ENCODE results near the gene SLC2A9.
"Not testable (repeated sequence)": the region's sequence is repeated elsewhere in the genome, so short reads cannot be mapped to it uniquely, and the experiment has no call there.

Gene SLC2A9

DNA sequence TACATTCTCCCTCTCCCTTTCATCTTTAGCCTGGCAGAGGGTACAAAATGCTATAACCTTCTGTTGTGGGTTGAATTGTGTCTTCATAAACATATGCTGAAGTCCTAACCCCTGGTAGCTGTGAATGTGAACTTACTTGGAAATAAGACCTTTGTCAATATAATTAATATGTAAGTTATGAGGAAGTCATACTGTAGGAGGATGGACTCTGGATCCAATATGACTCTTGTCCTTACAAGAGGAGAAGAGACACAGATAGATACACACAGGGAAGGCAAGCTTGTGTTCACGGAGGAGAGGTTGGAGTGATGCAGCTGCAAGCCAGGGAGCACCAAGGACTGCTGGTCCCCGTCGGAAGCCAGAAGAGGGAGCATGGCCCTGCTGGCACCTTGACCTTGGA, 94.7 kb downstream of the SLC2A9 start:
- DNase-seq (ENCODE audit: low read depth), result no peak

DNA sequence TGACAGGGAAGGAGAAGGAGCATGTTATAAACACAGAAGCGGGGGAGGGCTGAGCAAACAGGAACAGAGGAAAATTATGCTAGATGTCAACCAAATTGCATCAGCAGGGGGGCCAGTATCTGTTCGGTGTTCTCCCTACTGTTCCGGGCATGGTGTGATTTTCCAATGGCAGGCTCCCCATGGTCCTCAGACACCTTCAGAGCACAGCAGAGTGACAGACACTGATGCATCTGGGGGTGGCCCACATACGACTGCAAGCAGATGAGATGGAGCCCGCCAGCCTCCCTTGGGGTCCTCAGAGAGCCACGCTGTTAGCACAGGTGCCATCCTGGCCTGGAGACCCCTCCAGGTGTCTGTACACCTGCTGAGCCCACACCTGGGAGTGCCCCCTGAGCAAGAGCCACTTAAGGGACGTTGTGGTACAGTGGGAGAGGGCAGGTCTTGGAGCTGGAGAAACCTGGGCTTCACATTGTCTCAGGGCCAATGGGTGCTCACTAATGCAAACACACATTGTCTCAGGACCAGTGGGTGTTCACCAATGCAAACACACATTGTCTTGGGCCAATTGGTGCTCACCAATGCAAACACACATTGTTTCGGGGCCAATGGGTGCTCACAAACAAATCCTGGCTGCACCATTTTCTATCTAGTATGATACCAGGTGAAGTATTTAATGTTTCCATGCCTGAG, 95.4 kb downstream of the SLC2A9 start:
- DNase-seq (ENCODE audit: low read depth), result no peak

DNA sequence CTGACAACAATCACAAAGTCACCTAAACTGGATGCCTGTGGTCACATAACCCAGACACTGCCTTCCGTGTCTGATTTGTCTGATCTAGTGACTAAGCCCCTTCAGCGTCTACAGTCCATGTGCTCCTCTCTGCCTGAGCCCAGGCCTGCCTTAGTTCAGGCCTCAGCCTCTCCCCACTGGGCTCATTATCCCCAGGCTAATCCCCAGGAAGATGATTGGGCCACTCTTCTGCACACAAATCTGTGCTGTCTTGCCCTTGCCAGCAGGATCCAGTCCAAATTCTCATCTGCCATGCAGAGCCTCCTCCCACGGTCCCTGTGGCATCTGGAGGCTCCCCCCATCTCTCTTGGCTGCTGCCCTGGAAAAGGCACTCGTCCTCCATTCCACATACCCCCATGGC, 96.5 kb downstream of the SLC2A9 start:
- DNase-seq (ENCODE audit: low read depth), result no peak

DNA sequence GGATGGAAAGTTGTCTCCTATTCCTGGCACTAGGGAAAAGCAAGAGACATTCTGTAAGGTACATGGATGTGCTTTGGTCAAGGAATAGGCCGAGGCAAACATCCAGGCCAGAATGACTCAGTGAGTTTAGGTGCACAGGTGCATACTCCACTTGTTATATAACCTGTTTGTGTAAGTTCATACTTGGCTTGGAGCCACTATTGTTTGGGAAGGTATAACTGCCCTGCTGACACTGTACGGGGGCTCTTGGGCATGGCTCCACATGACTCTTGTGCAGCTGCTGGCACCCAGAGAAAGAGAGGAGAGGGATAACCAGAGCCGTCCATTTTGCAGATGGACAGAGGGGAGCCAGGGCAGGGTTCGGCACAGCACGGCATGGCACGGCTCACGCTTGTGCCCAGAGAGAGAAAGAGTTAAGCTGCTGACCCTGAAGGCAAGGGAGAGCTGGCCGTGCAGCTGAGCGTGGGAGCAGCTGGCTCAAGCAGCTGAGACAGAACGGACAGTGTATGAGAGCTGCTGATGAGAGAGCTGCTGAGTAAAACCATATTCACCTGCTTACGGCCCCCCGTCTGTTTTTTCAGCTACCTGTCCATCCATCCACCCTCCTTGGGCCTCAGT, 98.0 kb downstream of the SLC2A9 start:
- no peak for DNase-seq (ENCODE audit: low read depth)

DNA sequence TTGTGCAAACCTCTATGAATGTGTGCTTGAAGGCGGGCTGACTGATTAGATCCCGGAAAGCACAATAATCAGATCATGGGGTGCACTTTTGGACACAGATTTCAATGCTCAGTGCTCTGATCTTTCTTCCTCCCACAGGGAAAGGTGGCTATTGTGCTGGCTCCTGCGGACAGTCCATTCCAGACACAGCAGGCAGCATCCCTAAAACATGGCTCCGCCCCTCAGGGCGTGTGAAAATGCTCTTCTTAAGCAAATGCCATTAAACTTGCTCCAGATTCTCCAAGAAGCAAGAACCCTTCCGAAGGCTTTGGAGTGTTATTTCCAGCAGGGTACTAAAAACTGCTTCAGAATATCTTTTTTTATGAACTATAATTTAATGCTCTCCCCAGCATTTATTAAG, 100.0 kb downstream of the SLC2A9 start:
- DNase-seq (ENCODE audit: low read depth), result no peak

DNA sequence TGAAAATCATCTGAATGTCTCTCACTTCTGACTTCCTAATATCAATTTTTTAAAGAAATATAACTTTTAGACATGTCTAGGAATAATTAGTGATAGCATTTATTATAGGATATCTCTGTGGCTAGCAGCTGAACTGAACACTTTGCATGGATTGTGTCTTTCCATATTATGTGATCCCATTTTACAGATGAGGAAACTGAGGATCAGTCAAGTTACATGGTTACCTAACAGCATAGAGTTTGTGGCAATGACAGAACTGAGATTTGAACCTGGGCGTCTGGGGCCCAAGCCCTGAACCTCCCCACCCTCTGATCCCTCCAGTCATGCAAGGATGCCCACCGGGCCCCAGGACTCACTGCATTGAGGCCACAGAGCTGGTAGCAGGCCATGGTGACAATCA, 101.3 kb downstream of the SLC2A9 start:
- no peak for DNase-seq (ENCODE audit: low read depth)

DNA sequence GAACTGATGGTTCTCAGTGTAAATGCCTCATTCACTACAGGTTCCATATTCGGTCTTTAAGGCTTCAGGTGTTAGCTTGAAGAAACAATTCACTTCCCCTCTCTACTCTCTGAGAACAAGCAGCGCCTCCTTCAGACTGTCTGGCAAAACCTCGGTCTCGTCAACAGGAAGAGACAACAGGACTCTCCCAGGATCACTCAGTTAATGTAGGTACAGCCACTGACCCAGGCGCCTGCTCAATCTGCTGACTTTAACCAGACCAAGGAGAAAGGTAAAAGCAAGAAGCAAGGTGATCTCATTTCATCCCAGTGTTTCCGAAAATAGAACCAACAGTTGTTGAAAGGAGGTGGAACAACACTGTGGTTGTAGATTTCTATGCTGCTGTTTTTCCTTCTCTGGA, 102.2 kb downstream of the SLC2A9 start:
- no peak for DNase-seq (ENCODE audit: low read depth)

DNA sequence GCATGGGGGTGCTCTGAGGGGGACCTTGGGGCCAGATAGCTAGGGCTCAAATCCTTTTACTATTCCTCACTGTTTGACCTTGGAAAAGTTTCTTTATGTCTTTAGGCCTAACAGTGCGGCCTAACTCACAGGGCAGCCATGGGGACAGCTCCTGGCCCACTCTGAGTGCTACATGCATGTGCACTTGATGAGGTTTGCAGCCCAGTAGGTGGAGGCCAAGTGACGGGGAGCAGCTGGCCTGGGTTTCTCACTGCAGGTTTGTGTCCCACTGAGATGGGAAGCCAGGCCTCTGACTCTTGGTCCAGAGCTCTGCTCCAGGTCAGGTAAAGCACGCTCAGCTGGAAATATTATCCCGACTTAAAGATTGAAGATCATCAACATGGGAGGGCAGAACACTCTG, 102.8 kb downstream of the SLC2A9 start:
- DNase-seq (ENCODE audit: low read depth), result no peak

DNA sequence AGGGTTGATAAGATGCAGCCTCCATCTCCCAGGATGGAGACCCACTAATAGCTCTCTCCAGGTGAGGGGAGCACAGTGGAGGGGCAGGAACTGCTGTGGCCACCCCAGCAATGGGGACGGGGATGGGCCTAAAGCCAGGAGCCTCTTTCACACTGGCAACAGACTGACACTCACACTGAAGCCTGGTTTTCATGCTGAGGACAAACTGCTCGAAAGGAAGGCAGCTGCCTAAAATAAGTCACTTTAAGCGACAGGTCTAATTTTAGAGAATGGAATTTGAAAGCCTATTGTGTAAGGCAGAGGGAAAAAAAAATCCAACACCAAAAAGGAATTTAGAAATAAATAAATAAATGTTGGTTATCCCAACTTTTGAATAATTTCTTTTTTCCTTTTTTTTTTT, 104.4 kb downstream of the SLC2A9 start:
- no peak for DNase-seq (ENCODE audit: low read depth)

DNA sequence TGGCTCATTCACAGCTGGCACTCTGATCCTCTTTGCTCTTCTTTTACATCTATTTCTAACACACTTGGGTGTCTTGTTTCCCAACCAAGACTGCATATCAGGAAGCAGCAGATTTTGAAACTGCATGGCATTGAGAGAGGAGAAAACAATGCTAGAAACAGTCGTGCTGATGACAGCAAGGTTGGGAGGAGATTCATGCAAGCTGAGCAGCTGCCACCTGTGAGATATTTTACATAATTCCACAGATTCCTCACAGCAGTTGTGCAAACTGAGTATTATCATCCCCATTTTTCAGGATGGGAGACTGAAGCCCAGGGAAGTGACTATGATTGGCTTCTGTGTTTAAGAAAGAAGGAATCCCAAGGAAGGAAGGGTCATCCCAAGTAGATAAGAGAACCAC, 105.0 kb downstream of the SLC2A9 start:
- DNase-seq (ENCODE audit: low read depth), result no peak

DNA sequence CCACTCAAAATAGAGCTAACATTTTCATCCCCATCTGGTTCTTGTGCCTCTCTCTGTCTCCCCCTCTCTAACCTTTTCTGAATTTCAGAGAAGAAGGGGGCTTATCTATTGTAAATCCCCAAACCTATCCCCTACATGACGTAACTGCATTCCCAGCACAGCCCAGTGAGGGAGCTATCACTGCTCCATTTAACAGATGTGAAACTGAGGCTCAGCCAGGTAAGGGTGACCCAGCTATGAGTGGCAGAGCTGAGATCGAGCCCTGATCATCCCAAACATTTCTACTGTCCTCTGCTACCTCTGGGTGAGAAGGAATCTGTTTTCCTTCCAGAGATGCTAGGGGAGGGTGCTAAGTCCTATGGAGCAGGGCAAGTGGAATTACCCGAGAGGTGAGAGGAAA, 107.5 kb downstream of the SLC2A9 start:
- DNase-seq (ENCODE audit: low read depth), result no peak

DNA sequence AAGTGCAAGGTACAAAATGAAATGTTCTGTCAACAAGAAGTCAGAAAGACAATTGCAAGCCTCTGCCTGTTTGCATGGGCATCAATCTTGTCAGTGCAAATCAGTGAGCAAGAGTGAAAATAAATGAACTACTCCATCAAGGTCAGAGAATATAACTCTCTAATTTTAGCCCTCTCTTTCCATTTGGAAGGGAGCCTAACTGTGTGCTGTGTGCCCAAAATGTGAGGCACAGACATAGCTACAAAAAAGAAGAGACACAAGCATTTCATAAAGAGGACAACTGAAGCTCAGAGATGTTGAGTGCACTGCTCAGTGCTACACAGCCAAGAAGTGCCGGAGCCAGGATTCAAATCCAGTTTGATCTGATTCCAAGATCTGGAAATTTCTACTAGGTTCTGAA, 114.3 kb downstream of the SLC2A9 start:
- DNase-seq (ENCODE audit: low read depth), result no peak

DNA sequence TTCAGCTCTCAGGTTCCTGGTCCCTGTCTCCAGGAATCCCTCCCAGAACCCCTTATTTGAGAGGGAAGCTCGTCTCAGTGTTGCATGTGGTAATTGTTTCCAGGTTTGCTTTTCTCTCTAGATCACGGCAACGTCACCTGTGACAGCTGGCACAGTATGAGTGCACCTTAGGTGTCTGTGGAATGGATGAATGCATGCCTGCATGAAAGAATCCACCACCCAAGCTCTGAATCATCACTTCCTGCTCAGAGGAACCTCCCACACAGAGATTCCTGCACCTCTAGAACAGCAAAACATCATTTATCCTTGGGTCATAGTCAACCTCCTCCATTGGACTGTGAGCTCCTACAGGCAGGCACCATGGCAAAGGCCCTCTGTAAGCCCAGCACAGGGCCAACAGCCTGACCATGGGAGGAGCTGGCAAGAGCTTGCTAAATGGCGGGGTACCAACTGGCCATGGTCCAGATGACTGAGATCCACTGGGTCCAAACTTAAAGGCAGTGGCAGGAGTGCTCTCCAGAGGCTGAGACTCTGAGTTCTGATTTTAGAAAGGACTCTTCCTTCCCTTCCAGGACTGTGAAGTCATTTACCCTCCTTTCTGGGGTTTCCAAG, 116.2 kb downstream of the SLC2A9 start:
- no peak for DNase-seq (ENCODE audit: low read depth)

DNA sequence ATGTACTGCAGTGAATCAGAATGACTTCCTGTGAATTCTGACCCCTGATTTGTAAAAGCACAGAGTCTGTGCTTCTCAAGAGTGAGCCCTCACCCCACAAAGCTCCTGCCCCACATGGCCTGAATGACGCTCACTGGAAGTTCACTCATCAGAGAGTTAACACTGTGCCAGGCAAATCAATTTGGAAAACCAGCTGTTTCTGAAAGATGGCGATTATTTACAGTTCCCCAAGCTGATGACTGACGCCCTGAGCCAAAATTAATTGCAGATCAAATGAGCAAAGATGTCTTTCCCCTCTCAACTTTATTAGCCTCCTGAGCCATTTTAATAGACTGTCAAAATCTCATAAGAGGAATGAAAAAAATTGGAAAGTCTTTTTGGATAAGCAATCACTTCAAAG, 118.0 kb downstream of the SLC2A9 start:
- no peak for DNase-seq (ENCODE audit: low read depth)

DNA sequence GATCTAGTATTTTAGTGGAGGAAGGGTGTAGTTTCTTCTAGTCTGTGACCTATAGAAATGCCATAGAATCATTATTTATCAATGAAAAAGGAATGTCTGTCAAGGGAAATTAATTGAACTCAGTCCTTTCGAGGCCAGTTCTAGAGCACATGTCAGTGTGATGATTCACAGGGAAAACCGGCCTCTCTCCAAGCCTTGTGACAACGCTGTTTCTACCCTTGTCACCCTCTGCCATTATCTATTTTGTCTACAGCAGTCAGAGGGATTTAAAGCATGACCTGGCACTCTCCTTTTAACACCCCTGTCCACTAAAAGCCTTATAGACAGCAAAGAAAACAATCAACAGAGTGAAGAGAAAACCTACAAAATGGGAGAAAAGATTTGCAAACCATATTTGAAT, 120.0 kb downstream of the SLC2A9 start:
- no peak for DNase-seq (ENCODE audit: low read depth)

DNA sequence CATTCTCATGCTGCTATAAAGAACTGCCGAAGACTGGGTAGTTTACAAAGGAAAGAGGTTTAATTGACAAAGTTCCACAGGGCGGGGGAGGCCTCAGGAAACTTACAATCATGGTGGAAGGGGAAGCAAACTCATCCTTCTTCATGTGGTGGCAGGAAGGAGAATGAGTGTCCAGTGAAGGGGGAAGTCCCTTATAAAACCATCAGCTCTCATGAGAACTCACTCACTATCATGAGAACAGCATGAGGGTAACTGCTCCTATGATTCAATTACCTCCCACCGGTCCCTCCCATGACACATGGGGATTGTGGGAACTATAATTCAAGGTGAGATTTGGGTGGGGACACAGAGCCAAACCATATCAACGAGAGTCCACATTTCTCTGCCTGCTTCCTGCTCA, 120.7 kb downstream of the SLC2A9 start:
- DNase-seq (ENCODE audit: low read depth), result not testable (repeated sequence)

DNA sequence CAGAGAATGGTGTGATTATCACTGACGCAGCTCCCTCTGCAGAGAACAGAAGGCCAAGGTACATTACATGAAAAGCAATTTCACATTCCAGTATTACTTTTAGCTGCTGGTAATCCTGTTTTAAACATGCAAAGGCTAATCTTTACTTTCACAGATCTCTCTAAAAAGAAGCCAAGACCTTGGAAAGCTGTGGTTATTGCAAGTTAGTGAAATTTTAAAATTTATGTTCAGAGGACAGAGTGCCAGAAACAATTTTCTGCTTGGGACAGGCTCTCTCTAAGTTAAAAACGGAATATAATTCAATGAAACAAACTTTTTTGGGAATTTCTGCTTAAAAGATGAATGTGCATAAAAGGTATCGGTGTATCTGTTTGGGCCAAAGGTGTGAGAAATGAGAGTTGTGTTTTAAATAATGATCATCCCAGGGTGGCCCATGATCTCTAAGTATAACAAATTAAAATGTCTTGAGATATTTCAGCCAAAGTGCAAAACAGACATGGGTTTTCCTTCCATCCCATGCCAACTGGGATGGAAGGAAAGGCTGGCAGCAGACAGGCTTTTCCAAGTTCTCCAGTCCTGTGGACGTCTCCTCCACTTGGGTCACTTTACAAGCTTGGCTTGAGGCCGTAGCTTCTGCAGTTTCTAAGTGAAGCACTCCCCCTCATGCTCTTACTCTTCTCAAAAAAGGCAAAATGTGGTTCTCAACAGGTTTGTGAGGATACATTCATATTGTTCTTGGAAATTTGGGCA, 121.8 kb downstream of the SLC2A9 start:
- DNase-seq (ENCODE audit: low read depth), result no peak

DNA sequence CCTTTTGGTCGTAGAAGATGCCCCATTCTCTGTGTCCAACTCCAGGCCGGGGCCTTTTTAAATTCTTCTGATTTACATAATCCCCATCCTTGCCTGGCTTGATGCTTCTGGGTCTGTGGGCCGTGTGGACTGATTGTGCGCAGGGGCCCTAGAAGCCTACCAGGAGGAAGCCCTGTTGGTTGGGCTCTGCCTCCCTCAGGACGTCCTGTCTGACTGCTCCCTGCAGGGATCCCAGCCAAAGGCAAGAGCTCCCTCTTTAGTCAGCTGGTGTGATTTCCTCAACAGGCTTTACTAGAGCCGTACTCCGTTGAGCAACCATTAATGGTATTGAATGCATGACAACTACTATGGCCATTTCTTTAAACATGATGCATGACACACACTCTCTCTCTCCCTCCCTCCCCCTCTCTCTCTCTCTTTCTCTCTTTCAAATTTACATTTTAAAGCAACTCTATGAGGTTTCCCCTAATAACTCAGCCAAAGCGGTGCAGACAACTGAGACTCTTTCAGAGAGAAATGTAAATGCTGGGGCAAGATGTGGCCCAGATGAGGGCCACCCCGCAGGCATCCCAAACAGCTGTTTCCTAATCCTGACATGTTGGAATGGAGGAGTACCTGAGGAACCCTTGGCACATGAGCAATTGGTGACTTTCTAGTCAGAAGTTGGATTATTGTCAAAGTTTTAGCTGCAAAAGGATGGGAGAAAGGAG, 122.5 kb downstream of the SLC2A9 start:
- no peak for DNase-seq (ENCODE audit: low read depth)

DNA sequence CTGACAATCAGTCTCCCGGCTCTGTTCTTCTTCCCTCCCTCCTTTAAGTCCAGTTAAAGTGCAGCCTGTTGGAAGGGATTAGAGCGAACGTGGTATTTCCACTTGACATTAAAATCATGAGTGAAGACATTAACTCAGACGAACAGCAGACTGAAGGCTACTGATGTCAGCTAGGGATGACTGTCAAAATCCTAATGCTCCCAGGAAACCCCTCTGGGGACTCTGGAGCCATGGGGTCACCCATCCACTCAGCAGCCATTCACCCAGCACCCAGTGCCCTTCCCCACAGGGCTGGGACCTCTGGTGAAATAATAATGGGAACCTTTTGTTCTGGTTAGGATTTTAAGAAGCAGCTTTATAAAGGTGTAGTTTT, 126.0 kb downstream of the SLC2A9 start:
- no peak for DNase-seq (ENCODE audit: low read depth)

DNA sequence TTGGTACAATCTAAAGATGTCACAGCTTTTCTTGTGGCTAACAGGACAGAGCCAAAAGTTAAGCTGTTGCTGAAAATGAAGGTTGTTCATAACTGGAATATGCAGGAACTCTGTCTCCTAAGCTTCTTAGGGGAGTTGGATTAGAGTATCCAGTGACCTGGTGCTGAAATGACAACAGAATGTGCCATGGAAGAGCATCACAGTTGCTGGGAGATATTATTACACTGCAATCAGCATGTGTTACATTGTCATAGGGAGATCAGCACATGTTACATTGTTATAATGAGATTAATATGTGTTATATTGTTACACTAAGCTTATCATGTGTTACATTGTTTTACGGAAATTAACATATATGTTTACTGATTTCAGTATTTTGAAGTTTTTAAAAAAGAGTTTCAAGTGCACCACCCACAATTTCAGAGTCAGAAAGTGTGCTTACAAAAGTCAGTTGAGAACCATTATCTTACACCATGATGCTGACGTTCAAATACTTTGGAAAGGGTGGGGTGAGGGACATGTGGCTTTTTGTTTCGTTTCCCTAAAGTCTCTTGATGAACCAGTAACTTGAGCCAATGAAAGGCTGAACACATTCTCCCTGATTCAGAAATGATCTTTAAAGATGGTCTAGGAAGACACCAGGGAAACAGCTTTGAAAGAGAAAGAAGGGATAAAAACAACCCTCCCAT, 126.5 kb downstream of the SLC2A9 start:
- DNase-seq (ENCODE audit: low read depth), result no peak

DNA sequence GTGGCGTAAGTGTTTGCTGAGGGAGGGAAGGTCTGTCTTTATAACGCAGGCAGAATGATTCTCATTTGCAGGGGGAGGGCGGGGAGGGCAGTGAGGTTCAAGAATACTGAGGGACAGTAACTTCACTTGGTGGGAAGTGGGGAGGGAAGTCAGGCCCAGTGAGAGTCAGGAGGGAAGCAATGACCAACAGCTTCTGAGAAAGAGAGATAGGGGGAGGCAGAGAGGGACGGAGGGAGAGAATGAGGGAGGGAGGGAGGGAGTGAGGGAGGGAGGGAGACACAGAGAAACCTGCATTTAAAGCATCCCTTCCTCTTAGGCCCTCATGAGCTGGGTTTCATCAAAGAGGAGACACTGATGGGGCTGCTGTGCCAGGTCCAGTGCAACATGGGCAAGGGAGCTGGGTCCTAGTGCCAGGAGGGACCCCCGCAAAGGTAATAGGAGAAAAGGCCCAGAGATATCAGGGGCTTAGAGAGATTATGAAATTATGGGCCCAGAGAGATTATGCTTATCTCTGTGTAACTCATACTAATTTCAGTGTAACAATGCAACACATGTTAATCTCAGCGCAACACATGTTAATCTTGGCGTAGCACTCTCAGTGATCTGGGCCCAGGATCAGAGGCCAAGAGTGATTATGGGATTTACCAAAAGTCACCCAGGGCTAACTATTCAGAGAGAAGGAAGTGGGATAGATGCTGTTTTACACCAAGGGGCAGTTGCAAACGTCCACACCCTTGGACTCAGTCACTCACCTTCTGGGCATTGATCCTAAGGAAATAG, 127.8 kb downstream of the SLC2A9 start:
- peak; percentile 21 for DNase-seq (ENCODE audit: low read depth)
